Measurements from ENCODE around the gene ITGA3.

GRCh38 chr17:50039058-50039457 lies 16.9 kb upstream of the ITGA3 start:
- TF ChIP-seq POLR2A (IDR thresholded peaks at IDR 0.05; ENCODE audit: low read length) (no peak), GATA1 (IDR thresholded peaks at IDR 0.05; ENCODE audit: low read depth, low read length) (no peak)

All from erythroblast (primary cell).